CD1c-positive myeloid dendritic cell (primary cell): ENCODE data around the gene CYBA.
A peak's percentile ranks its signal among the peaks of the same experiment; 100 is the strongest.

Experiments
- DNase-seq: peaks from one replicate; pipeline ENCODE4 v3.0.0-alpha.2; 2016; ENCODE audit errors: extremely low spot score

The CYBA gene

GRCh38 chr16:88631920-88632586 lies 18.8 kb downstream of the CYBA start:
- no peak for DNase-seq

GRCh38 chr16:88631384-88631783 lies 19.5 kb downstream of the CYBA start:
- no peak for DNase-seq

GRCh38 chr16:88630941-88631340 lies 19.9 kb downstream of the CYBA start:
- DNase-seq = no peak

- no peak for DNase-seq
Observed at GRCh38 chr16:88630433-88630832, 20.4 kb downstream of the CYBA start.

- no peak for DNase-seq
Observed at GRCh38 chr16:88629835-88630234, 21.0 kb downstream of the CYBA start.

- no peak for DNase-seq
Observed at GRCh38 chr16:88628512-88628974, 22.3 kb downstream of the CYBA start.

GRCh38 chr16:88627531-88628411 lies 23.1 kb downstream of the CYBA start:
- no peak for DNase-seq

GRCh38 chr16:88626646-88627045 lies 24.2 kb downstream of the CYBA start:
- DNase-seq = no peak

- DNase-seq = no peak
Observed at GRCh38 chr16:88624977-88625576, 25.8 kb downstream of the CYBA start.

GRCh38 chr16:88624481-88624880 lies 26.4 kb downstream of the CYBA start:
- no peak for DNase-seq

- no peak for DNase-seq
Observed at GRCh38 chr16:88623858-88624257, 27.0 kb downstream of the CYBA start.

GRCh38 chr16:88622866-88623265 lies 28.0 kb downstream of the CYBA start:
- DNase-seq = no peak

- no peak for DNase-seq
Observed at GRCh38 chr16:88622125-88622524, 28.7 kb downstream of the CYBA start.

- DNase-seq = peak; percentile 45
Observed at GRCh38 chr16:88619859-88620815, 30.7 kb downstream of the CYBA start.

GRCh38 chr16:88618956-88619667 lies 31.7 kb downstream of the CYBA start:
- no peak for DNase-seq

- DNase-seq = no peak
Observed at GRCh38 chr16:88618182-88618955, 32.5 kb downstream of the CYBA start.

GRCh38 chr16:88617268-88618031 lies 33.4 kb downstream of the CYBA start:
- no peak for DNase-seq

GRCh38 chr16:88616736-88617135 lies 34.1 kb downstream of the CYBA start:
- DNase-seq = no peak

GRCh38 chr16:88616320-88616719 lies 34.5 kb downstream of the CYBA start:
- no peak for DNase-seq
